Activated naive CD4-positive, alpha-beta T cell treated with anti-CD3 and anti-CD28 coated beads, Interleukin-2, amount 50 U/mL, for 16 hours (primary cell): Measurements from ENCODE around the gene IL4R.

Experiments
- DNase-seq: peaks from one replicate; pipeline ENCODE4 v3.0.0-alpha.2; 2020

Gene IL4R

DNA sequence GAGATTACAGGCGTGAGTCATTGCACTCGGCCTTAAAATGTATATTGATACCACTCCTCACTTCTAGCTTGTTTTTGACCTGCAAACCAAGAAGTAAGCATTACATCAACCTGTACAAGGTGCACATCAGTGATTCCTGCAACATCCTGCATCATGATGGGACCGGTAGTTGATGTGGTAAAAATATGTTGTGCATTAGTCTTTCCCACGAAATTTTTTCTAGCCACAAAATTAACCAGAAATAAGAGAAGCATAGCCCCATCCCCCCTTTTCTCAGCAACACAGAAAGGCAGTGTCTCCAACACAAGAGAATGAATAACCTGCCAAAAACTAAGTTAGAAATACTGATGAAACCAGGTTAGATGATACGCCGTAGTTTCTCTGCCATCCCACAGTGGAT is 24.1 kb upstream of the IL4R start:
- no peak for DNase-seq

- no peak for DNase-seq
These were observed 23.2 kb upstream of the IL4R start for GRCh38 chr16:27290562-27290961.

DNA sequence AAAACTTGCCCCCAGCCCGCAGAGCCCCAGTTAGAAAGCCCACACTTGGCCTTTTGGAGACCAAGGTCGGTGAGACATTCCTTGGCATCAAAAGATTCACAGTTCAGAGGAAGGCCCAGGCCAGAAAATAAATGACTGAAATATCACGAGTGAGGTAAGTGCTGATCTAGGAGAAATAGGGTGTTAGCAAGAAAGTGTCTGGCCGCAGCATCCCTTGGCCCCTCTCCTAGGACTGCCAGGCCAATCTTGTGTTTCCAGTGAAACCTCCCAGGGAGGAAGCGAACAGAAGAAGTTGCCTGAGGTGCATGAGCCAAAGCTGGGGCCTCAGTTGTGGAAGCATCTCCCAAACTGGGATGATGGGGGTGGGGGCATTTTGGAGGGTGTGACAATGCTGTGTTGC is 22.7 kb upstream of the IL4R start:
- DNase-seq, result no peak

DNA sequence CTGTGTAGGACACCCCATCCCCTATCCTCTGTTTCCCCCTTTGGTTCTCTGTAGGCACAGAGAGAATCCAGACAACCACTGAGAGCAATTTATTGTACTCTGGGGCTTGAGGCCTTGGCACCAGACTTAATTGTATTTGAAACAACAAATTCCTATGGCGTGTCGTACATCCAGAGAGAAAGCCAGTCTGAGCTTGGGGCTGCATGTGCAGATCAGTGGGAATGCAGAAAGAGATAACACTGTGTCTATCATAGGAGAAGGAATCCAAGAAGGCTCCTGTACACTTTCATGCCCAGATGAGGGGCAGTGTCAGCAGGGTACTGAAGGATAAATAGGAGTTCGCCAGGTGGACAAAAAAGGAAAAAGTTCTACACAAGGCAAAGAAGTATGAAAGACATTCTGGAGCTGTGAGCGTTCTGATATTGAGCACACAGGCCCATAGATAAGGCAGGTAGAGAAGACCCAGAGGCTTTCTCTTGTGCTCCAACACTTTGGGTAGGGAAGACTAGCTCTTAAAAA is 22.0 kb upstream of the IL4R start:
- DNase-seq, result no peak

- DNase-seq, result no peak
These were observed 20.4 kb upstream of the IL4R start for GRCh38 chr16:27293343-27293742.

GRCh38 chr16:27298132-27298531 is 15.6 kb upstream of the IL4R start:
- no peak for DNase-seq

GRCh38 chr16:27301236-27301861 is 12.4 kb upstream of the IL4R start:
- DNase-seq, result no peak

GRCh38 chr16:27302126-27302525 is 11.6 kb upstream of the IL4R start:
- no peak for DNase-seq

DNA sequence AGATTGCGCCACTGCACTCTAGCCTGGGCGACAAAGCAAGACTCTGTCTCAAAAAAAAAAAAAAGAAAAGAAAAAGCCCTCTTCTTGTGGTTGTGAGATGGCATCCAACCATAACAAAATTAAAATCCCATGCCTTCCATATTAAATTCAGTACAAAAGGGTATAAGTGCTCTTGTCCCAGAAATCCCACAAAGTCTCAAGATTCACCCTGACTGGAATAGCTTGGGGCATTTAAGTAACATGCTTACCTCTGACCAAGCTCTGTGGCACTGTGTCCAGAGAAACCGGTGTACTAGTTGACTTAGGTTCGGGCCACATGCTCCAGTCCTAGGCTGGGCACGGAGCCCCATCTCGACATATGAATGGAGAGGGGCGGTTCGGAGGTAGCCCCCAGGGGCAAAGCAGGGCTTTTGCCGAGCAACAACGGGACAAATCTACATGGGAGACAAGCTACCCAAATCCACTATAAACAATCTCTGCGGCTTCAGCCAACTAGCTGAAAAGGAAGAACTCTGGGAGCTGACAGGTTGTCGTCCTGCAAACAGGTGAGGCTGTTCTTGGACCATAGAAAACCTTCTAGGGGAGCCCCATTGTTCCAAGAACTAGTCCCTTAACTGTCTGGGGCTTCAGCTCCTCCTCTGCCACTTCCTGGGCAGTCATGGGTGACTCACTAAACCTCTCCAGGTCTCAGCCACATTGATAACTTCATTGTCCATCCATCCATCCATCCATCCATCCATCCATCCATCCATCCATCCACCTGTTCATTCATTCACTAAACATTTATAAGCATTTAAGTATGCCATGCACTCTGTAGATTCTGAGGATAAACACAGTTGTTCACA is 10.3 kb upstream of the IL4R start:
- no peak for DNase-seq

- DNase-seq, result no peak
These were observed 9.7 kb upstream of the IL4R start for GRCh38 chr16:27304102-27304501.

- DNase-seq, result no peak
These were observed 8.7 kb upstream of the IL4R start for GRCh38 chr16:27304881-27305745.

DNA sequence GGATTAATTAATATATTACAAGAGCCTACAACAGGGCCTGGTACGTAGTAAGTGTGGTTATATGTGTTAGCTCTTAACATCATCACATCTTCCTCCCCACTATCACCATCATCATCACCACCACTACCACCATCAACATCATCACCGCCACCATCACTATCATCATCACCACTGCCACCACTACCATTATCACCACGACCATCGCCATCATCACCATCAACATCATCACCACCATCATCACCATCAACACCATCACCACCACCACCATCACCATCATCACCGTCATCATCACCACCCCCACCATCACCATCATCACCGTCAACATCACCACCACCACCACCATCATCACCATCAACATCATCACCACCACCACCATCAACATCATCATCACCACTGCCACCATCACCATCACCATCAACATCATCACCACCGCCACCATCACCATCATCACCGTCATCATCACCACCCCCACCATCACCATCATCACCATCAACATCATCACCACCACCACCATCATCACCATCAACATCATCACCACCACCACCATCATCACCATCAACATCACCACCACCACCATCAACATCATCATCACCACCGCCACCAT is 7.8 kb upstream of the IL4R start:
- no peak for DNase-seq

DNA sequence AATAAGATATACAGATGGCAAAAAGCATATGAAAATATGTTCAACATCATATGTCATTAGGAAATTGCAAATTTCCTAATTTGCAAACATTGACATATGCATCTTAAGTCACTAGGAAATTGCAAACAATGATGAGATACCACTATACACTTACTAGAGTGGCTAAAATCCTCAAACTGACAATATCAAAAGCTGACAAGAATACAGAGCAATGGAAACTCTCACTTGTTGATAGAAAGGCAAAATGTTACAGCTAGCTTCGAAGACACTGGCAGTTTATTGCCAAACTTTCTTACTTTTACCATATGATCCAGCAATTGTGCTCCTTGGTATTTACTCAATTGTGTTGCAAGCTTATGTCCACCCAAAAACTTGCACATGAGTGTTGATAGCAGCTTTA is 5.0 kb upstream of the IL4R start:
- no peak for DNase-seq

DNA sequence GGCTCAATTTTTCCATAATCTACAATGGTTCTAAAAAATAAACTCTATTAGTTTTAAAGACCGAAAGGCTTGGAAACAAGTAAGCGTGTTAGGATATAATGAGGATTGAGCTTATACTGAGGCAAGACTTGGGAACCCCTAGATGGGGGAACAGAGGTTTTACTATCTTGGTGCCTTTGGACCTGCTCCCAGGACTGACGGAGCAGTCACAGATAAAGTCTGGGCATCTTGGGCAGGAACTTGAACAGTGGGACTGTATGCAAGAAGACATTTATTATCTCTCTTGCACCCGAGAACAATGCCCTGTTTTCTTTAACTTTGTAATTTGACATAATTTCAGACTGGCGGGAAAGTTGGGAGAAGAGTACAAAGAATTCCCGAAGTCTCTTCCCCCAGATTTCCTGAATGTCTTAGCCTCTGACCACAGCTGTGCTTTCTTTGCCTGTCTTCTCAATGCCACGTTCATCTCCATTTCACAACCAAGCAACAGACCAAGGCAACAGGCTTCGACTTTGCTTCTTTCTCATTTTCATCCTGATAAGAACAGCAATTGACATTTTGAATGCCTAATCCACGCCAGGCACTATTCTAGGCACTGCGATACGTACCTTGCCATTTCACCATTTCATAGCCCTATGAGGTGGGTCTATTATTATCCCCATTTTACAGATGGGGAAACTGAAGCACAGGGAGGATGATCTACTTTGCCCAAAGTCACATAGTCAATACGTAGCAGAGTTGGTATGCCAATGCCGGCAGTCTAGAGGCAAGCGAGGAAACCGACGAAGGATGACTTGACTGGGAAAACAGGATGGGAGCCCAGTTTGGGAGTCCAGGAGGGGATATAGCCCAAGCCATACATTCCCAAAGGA is 3.0 kb upstream of the IL4R start:
- DNase-seq, result no peak

DNA sequence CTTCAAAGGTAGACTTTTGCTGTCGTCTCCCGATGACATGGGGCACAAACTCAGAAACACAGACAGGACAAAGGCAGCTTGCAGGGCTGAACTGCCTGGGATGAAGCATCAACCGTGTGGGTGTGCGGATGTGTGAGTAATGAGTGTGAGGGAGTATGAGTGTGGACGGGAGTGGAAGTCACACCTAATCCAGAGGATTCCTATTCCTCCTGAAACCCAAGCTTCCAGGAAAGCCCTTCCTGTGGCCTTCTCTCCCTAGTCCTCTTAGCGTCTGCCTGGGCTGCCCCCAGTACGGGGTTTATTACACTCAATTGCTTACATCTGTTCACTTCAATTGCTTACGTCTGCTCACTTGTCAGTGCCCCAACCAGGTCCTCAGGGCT is 2.3 kb upstream of the IL4R start:
- DNase-seq, result no peak

- no peak for DNase-seq
These were observed 1.9 kb upstream of the IL4R start for GRCh38 chr16:27311897-27312303.

DNA sequence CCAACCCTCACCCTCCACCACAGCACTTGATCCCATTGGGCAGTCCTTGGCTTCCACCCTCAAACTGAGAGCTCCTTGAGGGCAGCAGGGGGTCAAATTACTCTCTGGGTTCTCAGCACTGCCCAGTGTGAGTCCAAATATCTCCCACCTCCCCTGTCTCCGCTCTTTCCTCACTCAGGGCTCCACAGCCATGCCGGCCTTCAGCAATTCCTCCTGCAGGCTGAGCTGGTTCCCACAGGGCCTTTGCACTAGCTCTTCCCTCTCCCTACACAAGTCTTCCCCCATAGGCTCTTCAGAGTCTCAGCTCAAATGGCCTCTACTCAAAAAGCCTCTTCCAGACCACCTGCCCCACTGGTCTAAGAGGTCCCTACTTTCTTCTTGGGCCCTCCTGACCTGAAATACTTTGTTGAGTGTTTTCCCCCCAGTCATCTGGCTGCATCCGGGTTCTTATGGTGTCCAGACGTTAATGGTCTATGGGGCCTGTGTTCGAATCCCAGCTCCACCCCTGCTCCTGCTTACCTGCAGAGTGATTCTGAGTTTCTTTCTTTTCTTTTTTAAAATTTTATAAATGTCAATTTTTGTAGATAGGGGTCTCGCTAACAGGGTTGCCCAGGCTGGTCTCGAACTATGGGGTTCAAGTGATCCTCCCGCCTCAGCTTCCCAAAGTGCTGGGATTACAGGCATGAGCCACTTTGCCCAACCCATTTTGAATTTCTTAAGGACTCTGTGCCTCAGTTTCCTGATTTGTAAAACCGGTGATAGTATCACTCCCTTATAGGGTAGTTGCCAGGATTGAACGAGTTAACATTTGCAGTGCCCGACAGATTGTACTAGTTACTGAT is 973 bp upstream of the IL4R start:
- no peak for DNase-seq

- peak; percentile 37 for DNase-seq
These were observed 468 bp downstream of the IL4R start for GRCh38 chr16:27314161-27314723.

- no peak for DNase-seq
These were observed 1.2 kb downstream of the IL4R start for GRCh38 chr16:27314986-27315332.

- DNase-seq, result peak; percentile 58
These were observed 1.7 kb downstream of the IL4R start for GRCh38 chr16:27315333-27316037.
